ENCODE measurements around the gene NTN3. TPM values are rescaled to one million over a fixed set of nuclear protein-coding genes. Genes with fewer than 3 reads are reported as not detected.

The NTN3 gene
- total and polyA plus RNA-seq, 2 of the 8 experiments (the other 6 are each of a cell fraction or from before 2014, with no cell fraction given): 0.30 to 0.34 TPM

GRCh38 chr16:2514333-2515179 lies 43.5 kb downstream of the NTN3 start (continued):
- TF ChIP-seq YY1 (IDR thresholded peaks at IDR 0.05; ENCODE audit: low read depth, low read length): 0 out of 2 replicates have a peak, but pooled peaks have one; percentile 17
- TF ChIP-seq USF2 (IDR thresholded peaks at IDR 0.05; ENCODE audit: low read length): no peak
- peak; percentile 78 for TF ChIP-seq CEBPB (IDR thresholded peaks at IDR 0.05; ENCODE audit: low read depth, low read length)
- TF ChIP-seq ATF2 (IDR thresholded peaks at IDR 0.05; ENCODE audit: low read length): no peak
- TF ChIP-seq BACH1 (IDR thresholded peaks at IDR 0.05; ENCODE audit: low read length): no peak
- no peak for TF ChIP-seq SP1 (IDR thresholded peaks at IDR 0.05; ENCODE audit: low read depth, low read length)
- TF ChIP-seq KDM4A (IDR thresholded peaks at IDR 0.05; ENCODE audit: low read depth, low read length, severe bottlenecking): no peak
